HepG2 (cell line): ENCODE measurements around the gene SMYD2.

Experiments used
- AGO2 ChIP-seq: fragments of 200-400 bp; formaldehyde crosslinking; optimal IDR thresholded peaks from 2 replicates; pipeline ENCODE3; 2017; ENCODE audit warnings: mild to moderate bottlenecking, low read depth, low read length, moderate library complexity
- ASH2L ChIP-seq: fragments of 300-600, 200-600 bp; sonication (generic); IDR thresholded peaks from 2 replicates; pipeline ENCODE4 v1.7.0; 2017; ENCODE audit warnings: low read depth, mild to moderate bottlenecking, moderate library complexity, mixed read lengths, low read length; ENCODE audit not compliant: insufficient read length
- HNRNPH1 ChIP-seq: fragments of 200-400 bp; formaldehyde crosslinking; optimal IDR thresholded peaks from 2 replicates; pipeline ENCODE3; 2017; ENCODE audit warnings: mild to moderate bottlenecking, low read depth, low read length
- JUNB ChIP-seq: sonication (generic); formaldehyde crosslinking; IDR thresholded peaks from 2 replicates; pipeline ENCODE4 v1.8.0; 2022; ENCODE audit warnings: missing genetic modification reagents, mild to moderate bottlenecking, borderline replicate concordance
- KDM5B ChIP-seq: sonication (generic); formaldehyde crosslinking; IDR thresholded peaks from 2 replicates; pipeline ENCODE4 v1.4.0; 2020; ENCODE audit warnings: missing genetic modification reagents, mild to moderate bottlenecking, borderline replicate concordance
- MEF2D ChIP-seq: sonication (generic); formaldehyde crosslinking; IDR thresholded peaks from 2 replicates; pipeline ENCODE4 v1.5.1; 2020; ENCODE audit warnings: mild to moderate bottlenecking, missing genetic modification reagents
- POLR2A ChIP-seq, 2 experiments: IDR thresholded peaks; 2 replicates each; pipeline ENCODE4 v1.6.1; 2011; ENCODE audit warnings: low read depth in 2 of 2, low read length in 2 of 2, mild to moderate bottlenecking in 1 of 2, moderate library complexity in 1 of 2; ENCODE audit not compliant: insufficient read depth in 1 of 2
- RBM39 ChIP-seq: fragments of 200-400 bp; formaldehyde crosslinking; IDR thresholded peaks from one replicate; pipeline ENCODE4 v1.6.1; 2018; ENCODE audit warnings: antibody characterized with exemption, mild to moderate bottlenecking, low read depth, low read length; ENCODE audit not compliant: poor library complexity, severe bottlenecking
- SP1 ChIP-seq, 2 experiments: fragments of 450-650 bp in 1 of 2; sonication (generic) in 1 of 2; formaldehyde crosslinking in 1 of 2; IDR thresholded peaks; 2 replicates each; pipeline versions ENCODE4 v1.4.0 to v1.6.1; 2016 to 2020; ENCODE audit warnings: missing genetic modification reagents in 1 of 2
- STAT5B ChIP-seq: sonication (generic); formaldehyde crosslinking; IDR thresholded peaks from 2 replicates; pipeline ENCODE4 v1.4.0; 2020; ENCODE audit warnings: missing genetic modification reagents
- ZFP36 ChIP-seq: fragments of 150-350 bp; IDR thresholded peaks from 2 replicates; pipeline ENCODE4 v1.6.1; 2018; ENCODE audit warnings: borderline replicate concordance, low read length, low read depth; ENCODE audit not compliant: partially characterized antibody
- ZNF121 ChIP-seq: sonication (generic); formaldehyde crosslinking; IDR thresholded peaks from 2 replicates; pipeline ENCODE4 v1.5.0; 2020; ENCODE audit warnings: mild to moderate bottlenecking, missing genetic modification reagents
- ZNF557 ChIP-seq: sonication (generic); formaldehyde crosslinking; IDR thresholded peaks from 2 replicates; pipeline ENCODE4 v1.4.0; 2020; ENCODE audit warnings: missing genetic modification reagents

DNA sequence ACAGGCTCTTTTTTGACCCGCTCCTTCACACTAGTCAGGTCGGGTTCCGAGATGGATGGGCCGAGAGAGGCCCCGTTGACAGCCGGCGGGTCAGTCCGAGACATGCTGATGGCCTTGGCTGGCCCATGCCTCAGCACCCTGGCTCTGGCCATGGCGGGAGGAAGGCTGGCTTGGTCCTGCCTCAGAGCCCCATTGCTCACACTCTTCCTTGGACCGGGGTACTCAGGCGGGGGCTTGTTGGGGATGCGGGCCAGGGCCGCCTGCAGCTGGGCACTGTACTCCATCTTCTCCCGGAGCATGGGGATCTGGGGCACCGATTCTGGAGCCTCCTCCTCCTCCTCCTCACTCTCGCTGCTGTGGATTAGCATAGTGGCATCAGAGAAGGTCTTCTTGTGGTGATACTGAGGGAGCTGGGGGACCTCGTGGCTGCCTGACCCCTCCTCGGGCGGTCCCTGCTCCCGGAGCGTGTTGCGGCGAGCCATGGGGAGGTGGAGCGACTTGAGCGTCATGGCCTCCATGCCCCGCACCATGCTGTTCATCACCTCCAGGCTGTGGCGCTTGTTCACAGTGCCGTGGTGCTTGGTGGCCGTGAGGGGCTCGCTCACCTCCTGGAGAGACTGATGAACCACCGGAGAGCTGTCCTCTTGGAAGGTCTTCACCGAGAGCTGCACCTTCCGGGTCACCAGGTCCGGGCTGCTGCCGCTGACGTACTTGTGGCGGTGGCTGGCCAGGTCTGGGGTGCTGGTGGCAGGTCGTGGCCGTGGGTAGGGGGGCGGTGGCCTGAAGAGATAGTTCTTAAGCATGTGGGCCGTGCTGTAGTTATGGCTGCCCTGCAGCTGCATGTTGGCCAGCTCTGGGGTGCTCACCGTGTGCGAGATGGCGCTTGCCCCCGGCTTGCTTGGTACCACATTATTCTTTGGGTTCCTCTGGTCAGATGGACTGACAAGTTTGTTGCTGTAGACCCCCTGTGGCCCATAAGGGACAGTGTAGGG lies 102.7 kb downstream of the SMYD2 start:
- TF ChIP-seq ZNF121, result no peak
- no peak for TF ChIP-seq MEF2D (CRISPR knock-in tag)
- TF ChIP-seq AGO2, result no peak
- no peak for TF ChIP-seq ZNF557 (CRISPR knock-in tag)
- TF ChIP-seq POLR2A (IDR thresholded peaks at IDR 0.05; ENCODE audit: insufficient read depth in 1 of 2, low read depth in 2 of 2, low read length in 2 of 2), result no peak
- no peak for TF ChIP-seq SP1 (IDR thresholded peaks at IDR 0.05)
- TF ChIP-seq SP1 (CRISPR knock-in tag; IDR thresholded peaks at IDR 0.05), result no peak
- no peak for TF ChIP-seq ASH2L
- TF ChIP-seq JUNB (CRISPR knock-in tag), result no peak
- TF ChIP-seq RBM39, result no peak
- TF ChIP-seq HNRNPH1, result no peak
- TF ChIP-seq STAT5B (CRISPR knock-in tag), result no peak
- no peak for TF ChIP-seq ZFP36
- TF ChIP-seq KDM5B, result no peak
